ENCODE data around the gene GIPC3.
A peak's percentile ranks its signal among the peaks of the same experiment; 100 is the strongest.

GIPC3 gene

DNA sequence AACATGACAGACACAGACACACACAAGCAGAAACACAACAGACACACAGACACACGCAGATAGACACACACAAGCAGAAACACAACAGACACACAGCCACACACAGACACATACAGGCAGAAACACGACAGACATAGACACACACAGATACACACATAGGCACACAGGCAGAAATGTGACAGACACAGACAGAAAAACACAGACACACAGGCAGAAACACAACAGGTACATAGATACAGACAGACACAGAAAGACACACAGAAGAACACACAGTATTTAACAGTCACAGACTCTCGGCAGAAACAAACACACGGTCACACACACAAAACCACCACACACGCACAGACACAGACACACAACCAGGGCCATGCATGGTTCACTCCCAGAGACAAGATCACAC lies 20.5 kb downstream of the GIPC3 start:
- H3K23ac ChIP-seq (ENCODE audit: low read length) = no peak overlapping the region
- no peaks in the 10 kb centered on the region for H3K36me3 ChIP-seq (ENCODE audit: control insufficient read depth, insufficient read depth, low read length)
- no peak overlapping the region for H4K8ac ChIP-seq (ENCODE audit: low read depth, low read length)
- H3K56ac ChIP-seq (ENCODE audit: low read length) = no peak overlapping the region
- no peak for DNase-seq
- no peak overlapping the region for H4K5ac ChIP-seq (ENCODE audit: low read length)
- H3K27ac ChIP-seq (ENCODE audit: low read depth, low read length) = no peak overlapping the region
- H3K18ac ChIP-seq (ENCODE audit: low read length) = no peak overlapping the region
- H3K4ac ChIP-seq (ENCODE audit: low read depth, low read length) = no peak overlapping the region
- no peak overlapping the region for H2BK5ac ChIP-seq (ENCODE audit: low read length)
- H3K27me3 ChIP-seq (ENCODE audit: insufficient read depth, low read length, poor library complexity) = no peaks in the 10 kb centered on the region
- no CpG with 5 or more reads among the region's 5 CpGs for WGBS (ENCODE audit: extremely low coverage, insufficient coverage, low lambda C conversion rate)
- no peaks in the 10 kb centered on the region for H3K79me1 ChIP-seq (ENCODE audit: low read length)
- H3K4me2 ChIP-seq (ENCODE audit: low read length) = no peak overlapping the region
- H3K4me3 ChIP-seq (ENCODE audit: low read length) = no peak overlapping the region
- no peaks in the 10 kb centered on the region for H3K79me2 ChIP-seq (ENCODE audit: control insufficient read depth, insufficient read depth, low read length)
- no peak overlapping the region for H2BK120ac ChIP-seq (ENCODE audit: low read depth, low read length)
- peaks cover 4% of the 10 kb centered on the region for H3K4me1 ChIP-seq (ENCODE audit: control insufficient read depth, low read depth, low read length)
- H3K9ac ChIP-seq (ENCODE audit: low read length) = peak overlapping the region; percentile 20
- no peak overlapping the region for H2AK5ac ChIP-seq (ENCODE audit: low read length)
- H2BK15ac ChIP-seq (replicated peaks; ENCODE audit: low read depth) = no peak overlapping the region

DNA sequence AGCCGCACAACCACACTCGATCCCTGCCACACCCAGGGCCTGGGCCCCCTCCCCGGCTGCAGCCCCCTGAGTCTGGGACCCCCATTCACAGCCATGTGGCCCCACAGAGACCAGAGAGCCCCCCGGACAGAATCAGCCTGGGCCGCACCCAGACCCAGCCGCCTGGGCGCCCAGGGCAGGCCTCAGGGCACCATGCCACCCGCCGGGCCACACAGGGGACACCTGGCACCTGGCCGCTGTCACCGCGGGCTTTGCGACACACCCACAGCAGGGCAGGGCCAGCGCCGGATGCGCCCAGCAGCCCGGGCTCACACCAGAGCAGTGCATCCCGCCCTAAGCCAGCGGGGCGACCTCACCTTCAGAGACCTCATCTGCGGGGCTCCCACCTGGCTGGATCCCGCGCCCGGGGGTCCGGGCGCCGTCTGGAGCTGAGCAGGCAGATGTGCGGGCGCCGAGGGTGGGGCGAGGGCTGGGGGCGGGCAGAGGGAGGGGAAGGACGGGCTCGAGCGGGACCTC lies 21.0 kb downstream of the GIPC3 start:
- H3K23ac ChIP-seq (ENCODE audit: low read length) = no peak overlapping the region
- no peaks in the 10 kb centered on the region for H3K27me3 ChIP-seq (ENCODE audit: insufficient read depth, low read length, poor library complexity)
- no peak overlapping the region for H4K8ac ChIP-seq (ENCODE audit: low read depth, low read length)
- peak; percentile 34 for DNase-seq
- H3K27ac ChIP-seq (ENCODE audit: low read depth, low read length) = no peak overlapping the region
- no peak overlapping the region for H3K4ac ChIP-seq (ENCODE audit: low read depth, low read length)
- H3K4me1 ChIP-seq (ENCODE audit: control insufficient read depth, low read depth, low read length) = peaks cover 4% of the 10 kb centered on the region
- H2BK120ac ChIP-seq (ENCODE audit: low read depth, low read length) = no peak overlapping the region
- H3K4me2 ChIP-seq (ENCODE audit: low read length) = peak overlapping the region; percentile 37
- H3K79me2 ChIP-seq (ENCODE audit: control insufficient read depth, insufficient read depth, low read length) = no peaks in the 10 kb centered on the region
- peak overlapping the region; percentile 15 for H3K18ac ChIP-seq (ENCODE audit: low read length)
- WGBS (ENCODE audit: extremely low coverage, insufficient coverage, low lambda C conversion rate) = no CpG with 5 or more reads among the region's 35 CpGs
- H3K4me3 ChIP-seq (ENCODE audit: low read length) = no peak overlapping the region
- H2AK5ac ChIP-seq (ENCODE audit: low read length) = no peak overlapping the region
- peak overlapping the region; percentile 89 for H3K56ac ChIP-seq (ENCODE audit: low read length)
- peak overlapping the region; percentile 20 for H3K9ac ChIP-seq (ENCODE audit: low read length)
- no peak overlapping the region for H2BK15ac ChIP-seq (replicated peaks; ENCODE audit: low read depth)
- H3K79me1 ChIP-seq (ENCODE audit: low read length) = no peaks in the 10 kb centered on the region
- no peaks in the 10 kb centered on the region for H3K36me3 ChIP-seq (ENCODE audit: control insufficient read depth, insufficient read depth, low read length)
- H4K5ac ChIP-seq (ENCODE audit: low read length) = no peak overlapping the region
- H2BK5ac ChIP-seq (ENCODE audit: low read length) = no peak overlapping the region

DNA sequence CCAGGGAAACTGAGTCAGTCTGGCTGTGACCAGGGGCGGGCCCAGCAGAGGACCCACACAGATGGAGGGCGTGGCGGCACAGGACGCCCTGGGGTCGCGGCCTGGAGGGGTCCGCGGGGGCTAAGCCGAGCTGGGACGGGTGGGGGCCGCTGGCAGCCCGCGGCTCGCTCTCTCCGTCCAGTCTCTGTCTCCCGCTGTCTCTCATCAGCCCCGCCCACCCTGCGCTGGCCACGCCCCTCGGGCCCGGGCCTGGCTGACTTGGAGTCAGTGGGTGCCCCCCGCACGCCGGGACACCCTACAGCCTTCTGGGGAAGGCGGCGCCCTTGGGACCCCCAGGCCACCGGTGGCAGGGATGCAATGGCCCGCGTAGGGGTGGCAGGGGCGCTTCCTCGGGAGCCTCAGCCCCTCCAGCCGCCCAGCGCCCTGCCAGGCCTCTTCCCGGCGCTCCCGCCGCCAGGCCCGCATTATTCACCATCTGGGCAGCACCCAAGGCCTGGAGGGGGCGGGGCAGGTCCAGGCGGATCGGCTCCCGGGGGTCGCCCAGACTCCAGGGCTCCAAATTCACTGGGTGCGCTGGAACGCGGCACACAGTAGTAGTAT lies 21.5 kb downstream of the GIPC3 start, which contains the start of gene TBXA2R:
TBXA2R (minus strand) TSS at position 186 of the 600 bp plus-strand sequence. CDS start 6,241 bp downstream, outside the sequence.
- WGBS (ENCODE audit: extremely low coverage, insufficient coverage, low lambda C conversion rate) = no CpG with 5 or more reads among the region's 46 CpGs
- no peak within 1 kb of the TSS for H2BK15ac ChIP-seq (replicated peaks; ENCODE audit: low read depth)
- H3K79me1 ChIP-seq (ENCODE audit: low read length) = no peaks in the 10 kb centered on the region

DNA sequence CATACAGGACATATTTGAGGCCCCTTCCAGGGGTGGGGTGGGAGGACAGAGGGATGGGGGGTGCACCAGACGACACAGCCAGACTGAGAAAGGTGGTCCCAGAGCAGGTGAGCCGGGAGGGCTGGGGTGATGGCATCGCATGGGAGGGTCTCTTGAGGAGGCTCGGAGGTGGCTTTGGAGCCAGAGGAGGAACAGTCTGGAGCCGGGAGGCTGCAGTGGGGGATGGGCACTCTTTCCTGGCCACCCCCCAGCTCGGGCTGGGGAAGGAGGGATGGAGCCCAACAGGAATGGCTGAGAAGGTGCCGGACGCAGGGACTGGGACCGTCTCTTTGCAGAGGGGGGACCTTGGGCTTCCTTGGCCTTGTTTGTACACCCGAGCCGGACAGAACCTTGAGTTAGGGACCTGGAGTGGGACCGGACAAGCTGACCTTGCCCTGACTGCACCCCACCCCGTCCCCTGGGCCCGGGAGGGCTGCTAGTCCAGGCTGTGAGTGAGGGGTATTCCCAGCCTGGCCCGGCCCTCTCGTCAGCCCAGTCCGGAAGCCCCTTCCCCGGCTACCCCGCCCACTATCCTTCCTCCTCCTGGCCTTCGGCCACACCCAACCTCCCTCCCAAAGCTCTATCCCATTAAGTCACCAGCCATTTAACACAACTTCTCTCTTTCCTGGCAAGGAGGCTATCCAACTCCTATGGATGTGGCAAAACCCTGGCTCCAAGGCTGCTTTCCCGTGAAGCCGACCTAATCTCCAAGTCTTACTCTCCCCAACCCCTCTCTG lies 22.2 kb downstream of the GIPC3 start:
- Histone ChIP-seq H3K27me3 (ENCODE audit: insufficient read depth, low read length, poor library complexity) (no peaks in the 10 kb centered on the region), H3K4ac (ENCODE audit: low read depth, low read length) (peak overlapping the region; percentile 22), H4K8ac (ENCODE audit: low read depth, low read length) (no peak overlapping the region), H3K4me3 (ENCODE audit: low read length) (no peak overlapping the region), H3K4me1 (ENCODE audit: control insufficient read depth, low read depth, low read length) (peaks cover 4% of the 10 kb centered on the region), H3K27ac (ENCODE audit: low read depth, low read length) (no peak overlapping the region), H2AK5ac (ENCODE audit: low read length) (no peak overlapping the region), H4K5ac (ENCODE audit: low read length) (no peak overlapping the region), H3K56ac (ENCODE audit: low read length) (peak overlapping the region; percentile 57), H2BK15ac (replicated peaks; ENCODE audit: low read depth) (no peak overlapping the region), H2BK120ac (ENCODE audit: low read depth, low read length) (no peak overlapping the region), H3K23ac (ENCODE audit: low read length) (no peak overlapping the region), H3K79me1 (ENCODE audit: low read length) (no peaks in the 10 kb centered on the region), H2BK5ac (ENCODE audit: low read length) (no peak overlapping the region), H3K79me2 (ENCODE audit: control insufficient read depth, insufficient read depth, low read length) (no peaks in the 10 kb centered on the region), H3K18ac (ENCODE audit: low read length) (no peak overlapping the region), H3K36me3 (ENCODE audit: control insufficient read depth, insufficient read depth, low read length) (peaks cover 2% of the 10 kb centered on the region), H3K9ac (ENCODE audit: low read length) (peak overlapping the region; percentile 63), H3K4me2 (ENCODE audit: low read length) (peak overlapping the region; percentile 84)
- peak; percentile 87 for DNase-seq
- no CpG with 5 or more reads among the region's 22 CpGs for WGBS (ENCODE audit: extremely low coverage, insufficient coverage, low lambda C conversion rate)

More for the DNA sequence above, 21.5 kb downstream of the GIPC3 start, which contains the start of gene TBXA2R:
- peaks cover 4% of the 10 kb centered on the region for H3K4me1 ChIP-seq (ENCODE audit: control insufficient read depth, low read depth, low read length)
- H2BK120ac ChIP-seq (ENCODE audit: low read depth, low read length) = no peak within 1 kb of the TSS
- H3K56ac ChIP-seq (ENCODE audit: low read length) = peak within 1 kb of the TSS; percentile 89
- no peaks in the 10 kb centered on the region for H3K27me3 ChIP-seq (ENCODE audit: insufficient read depth, low read length, poor library complexity)
- no peak within 1 kb of the TSS for H3K23ac ChIP-seq (ENCODE audit: low read length)
- no peak within 1 kb of the TSS for H2BK5ac ChIP-seq (ENCODE audit: low read length)
- H4K5ac ChIP-seq (ENCODE audit: low read length) = no peak within 1 kb of the TSS
- H4K8ac ChIP-seq (ENCODE audit: low read depth, low read length) = no peak within 1 kb of the TSS
- H3K4ac ChIP-seq (ENCODE audit: low read depth, low read length) = peak within 1 kb of the TSS; percentile 22
- H3K36me3 ChIP-seq (ENCODE audit: control insufficient read depth, insufficient read depth, low read length) = peaks cover 1% of the 10 kb centered on the region
- no peaks in the 10 kb centered on the region for H3K79me2 ChIP-seq (ENCODE audit: control insufficient read depth, insufficient read depth, low read length)
- H3K18ac ChIP-seq (ENCODE audit: low read length) = peak within 1 kb of the TSS; percentile 15
- no peak within 1 kb of the TSS for H3K27ac ChIP-seq (ENCODE audit: low read depth, low read length)
- H2AK5ac ChIP-seq (ENCODE audit: low read length) = no peak within 1 kb of the TSS
- no peak within 1 kb of the TSS for H3K4me3 ChIP-seq (ENCODE audit: low read length)
- H3K4me2 ChIP-seq (ENCODE audit: low read length) = peak within 1 kb of the TSS; percentile 84
- peak; percentile 49 for DNase-seq
- peak within 1 kb of the TSS; percentile 63 for H3K9ac ChIP-seq (ENCODE audit: low read length)

DNA sequence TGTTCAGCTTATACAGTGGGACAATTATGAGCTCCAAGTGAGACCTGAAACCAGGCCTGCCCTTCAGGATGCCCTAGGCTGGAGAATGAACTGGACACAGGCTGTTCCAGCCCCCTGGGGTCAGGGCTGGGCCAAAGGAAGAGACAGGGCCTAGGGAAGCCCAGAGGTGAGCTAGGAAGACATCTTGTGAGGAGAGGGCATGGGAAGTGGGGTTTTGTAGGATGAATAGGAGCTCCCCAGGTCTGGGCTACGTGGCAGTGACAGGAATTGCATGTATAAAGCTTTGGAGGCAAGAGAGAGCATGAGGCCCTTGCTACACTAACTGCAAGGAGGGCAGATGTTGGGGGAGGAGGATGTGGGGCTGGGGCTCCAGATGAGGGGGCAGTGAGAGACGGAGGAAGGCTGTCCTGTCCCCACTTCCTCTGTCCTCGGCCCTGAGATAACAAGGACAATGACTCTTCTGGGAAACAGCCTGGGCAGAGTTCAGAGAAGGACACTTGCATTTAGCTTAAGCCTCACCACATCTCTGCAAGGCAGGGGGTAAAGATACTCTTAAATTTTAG lies 22.9 kb downstream of the GIPC3 start:
- Histone ChIP-seq H2BK5ac (ENCODE audit: low read length) (no peak overlapping the region), H3K79me1 (ENCODE audit: low read length) (no peaks in the 10 kb centered on the region), H3K4me1 (ENCODE audit: control insufficient read depth, low read depth, low read length) (peaks cover 4% of the 10 kb centered on the region), H3K36me3 (ENCODE audit: control insufficient read depth, insufficient read depth, low read length) (peaks cover 2% of the 10 kb centered on the region), H3K4ac (ENCODE audit: low read depth, low read length) (no peak overlapping the region), H2BK15ac (replicated peaks; ENCODE audit: low read depth) (no peak overlapping the region), H3K79me2 (ENCODE audit: control insufficient read depth, insufficient read depth, low read length) (no peaks in the 10 kb centered on the region), H4K8ac (ENCODE audit: low read depth, low read length) (no peak overlapping the region), H3K23ac (ENCODE audit: low read length) (no peak overlapping the region), H4K5ac (ENCODE audit: low read length) (no peak overlapping the region), H3K27ac (ENCODE audit: low read depth, low read length) (no peak overlapping the region), H3K9ac (ENCODE audit: low read length) (peak overlapping the region; percentile 4), H3K4me3 (ENCODE audit: low read length) (no peak overlapping the region), H3K4me2 (ENCODE audit: low read length) (no peak overlapping the region), H3K27me3 (ENCODE audit: insufficient read depth, low read length, poor library complexity) (no peaks in the 10 kb centered on the region), H2BK120ac (ENCODE audit: low read depth, low read length) (no peak overlapping the region), H3K18ac (ENCODE audit: low read length) (no peak overlapping the region), H2AK5ac (ENCODE audit: low read length) (peak overlapping the region; percentile 44), H3K56ac (ENCODE audit: low read length) (peak overlapping the region; percentile 36)
- DNase-seq = no peak
- WGBS (ENCODE audit: extremely low coverage, insufficient coverage, low lambda C conversion rate) = no CpG with 5 or more reads among the region's 3 CpGs
